SK-N-SH (cell line): ENCODE measurements around the gene ST6GALNAC5.

Experiments used
- EZH2phosphoT487 ChIP-seq: fragments of 200-600 bp; sonication (generic); IDR thresholded peaks from 2 replicates; pipeline ENCODE4 v1.6.1; 2017; ENCODE audit warnings: low read depth, mixed run types, mild to moderate bottlenecking, antibody characterized with exemption, moderate library complexity, borderline replicate concordance
- FOXJ3 ChIP-seq: sonication (generic); formaldehyde crosslinking; IDR thresholded peaks from 2 replicates; pipeline ENCODE4 v1.5.1; 2020; ENCODE audit warnings: mild to moderate bottlenecking, missing genetic modification reagents
- GABPA ChIP-seq: IDR thresholded peaks from 2 replicates; pipeline ENCODE4 v1.4.0; 2012; ENCODE audit warnings: low read depth, mild to moderate bottlenecking
- JUND ChIP-seq: IDR thresholded peaks from 2 replicates; pipeline ENCODE4 v1.4.0; 2012
- MXI1 ChIP-seq: IDR thresholded peaks from 2 replicates; pipeline ENCODE4 v1.6.1; 2012; ENCODE audit warnings: mild to moderate bottlenecking, low read depth, low read length, improper control_type of control experiment
- SMC3 ChIP-seq: IDR thresholded peaks from 2 replicates; pipeline ENCODE4 v1.6.1; 2012; ENCODE audit warnings: low read depth, low read length, improper control_type of control experiment
- TF ChIP-seq, protein P1 (sequence below): fragments of 200-600 bp; sonication (generic); IDR thresholded peaks from 2 replicates; pipeline ENCODE4 v1.6.1; 2017; ENCODE audit warnings: antibody characterized with exemption, mild to moderate bottlenecking, moderate library complexity
- TF ChIP-seq, protein P2 (sequence below): fragments of 150-350 bp; IDR thresholded peaks from 2 replicates; pipeline ENCODE4 v1.6.1; 2017; ENCODE audit warnings: antibody characterized with exemption, low read length, low read depth, borderline replicate concordance
- TF ChIP-seq, protein P3 (sequence below): IDR thresholded peaks from 2 replicates; pipeline ENCODE4 v1.4.0; 2012; ENCODE audit warnings: low read depth
- TF ChIP-seq, protein P4 (sequence below): IDR thresholded peaks from 2 replicates; pipeline ENCODE4; 2012
- TF ChIP-seq, protein P5 (sequence below): IDR thresholded peaks from 2 replicates; pipeline ENCODE4 v1.4.0; 2012; ENCODE audit warnings: low read depth, borderline replicate concordance

- TF ChIP-seq, protein P1, sequence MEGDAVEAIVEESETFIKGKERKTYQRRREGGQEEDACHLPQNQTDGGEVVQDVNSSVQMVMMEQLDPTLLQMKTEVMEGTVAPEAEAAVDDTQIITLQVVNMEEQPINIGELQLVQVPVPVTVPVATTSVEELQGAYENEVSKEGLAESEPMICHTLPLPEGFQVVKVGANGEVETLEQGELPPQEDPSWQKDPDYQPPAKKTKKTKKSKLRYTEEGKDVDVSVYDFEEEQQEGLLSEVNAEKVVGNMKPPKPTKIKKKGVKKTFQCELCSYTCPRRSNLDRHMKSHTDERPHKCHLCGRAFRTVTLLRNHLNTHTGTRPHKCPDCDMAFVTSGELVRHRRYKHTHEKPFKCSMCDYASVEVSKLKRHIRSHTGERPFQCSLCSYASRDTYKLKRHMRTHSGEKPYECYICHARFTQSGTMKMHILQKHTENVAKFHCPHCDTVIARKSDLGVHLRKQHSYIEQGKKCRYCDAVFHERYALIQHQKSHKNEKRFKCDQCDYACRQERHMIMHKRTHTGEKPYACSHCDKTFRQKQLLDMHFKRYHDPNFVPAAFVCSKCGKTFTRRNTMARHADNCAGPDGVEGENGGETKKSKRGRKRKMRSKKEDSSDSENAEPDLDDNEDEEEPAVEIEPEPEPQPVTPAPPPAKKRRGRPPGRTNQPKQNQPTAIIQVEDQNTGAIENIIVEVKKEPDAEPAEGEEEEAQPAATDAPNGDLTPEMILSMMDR, result no peak
- no peak for TF ChIP-seq MXI1
- TF ChIP-seq GABPA, result no peak
- TF ChIP-seq, protein P2, sequence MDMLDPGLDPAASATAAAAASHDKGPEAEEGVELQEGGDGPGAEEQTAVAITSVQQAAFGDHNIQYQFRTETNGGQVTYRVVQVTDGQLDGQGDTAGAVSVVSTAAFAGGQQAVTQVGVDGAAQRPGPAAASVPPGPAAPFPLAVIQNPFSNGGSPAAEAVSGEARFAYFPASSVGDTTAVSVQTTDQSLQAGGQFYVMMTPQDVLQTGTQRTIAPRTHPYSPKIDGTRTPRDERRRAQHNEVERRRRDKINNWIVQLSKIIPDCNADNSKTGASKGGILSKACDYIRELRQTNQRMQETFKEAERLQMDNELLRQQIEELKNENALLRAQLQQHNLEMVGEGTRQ, result no peak
- TF ChIP-seq SMC3, result no peak
- TF ChIP-seq, protein P3, sequence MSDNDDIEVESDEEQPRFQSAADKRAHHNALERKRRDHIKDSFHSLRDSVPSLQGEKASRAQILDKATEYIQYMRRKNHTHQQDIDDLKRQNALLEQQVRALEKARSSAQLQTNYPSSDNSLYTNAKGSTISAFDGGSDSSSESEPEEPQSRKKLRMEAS, result no peak
- no peak for TF ChIP-seq FOXJ3 (CRISPR knock-in tag)
- TF ChIP-seq EZH2phosphoT487, result no peak
- TF ChIP-seq, protein P4, sequence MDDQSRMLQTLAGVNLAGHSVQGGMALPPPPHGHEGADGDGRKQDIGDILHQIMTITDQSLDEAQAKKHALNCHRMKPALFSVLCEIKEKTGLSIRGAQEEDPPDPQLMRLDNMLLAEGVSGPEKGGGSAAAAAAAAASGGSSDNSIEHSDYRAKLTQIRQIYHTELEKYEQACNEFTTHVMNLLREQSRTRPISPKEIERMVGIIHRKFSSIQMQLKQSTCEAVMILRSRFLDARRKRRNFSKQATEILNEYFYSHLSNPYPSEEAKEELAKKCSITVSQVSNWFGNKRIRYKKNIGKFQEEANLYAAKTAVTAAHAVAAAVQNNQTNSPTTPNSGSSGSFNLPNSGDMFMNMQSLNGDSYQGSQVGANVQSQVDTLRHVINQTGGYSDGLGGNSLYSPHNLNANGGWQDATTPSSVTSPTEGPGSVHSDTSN, result no peak
- TF ChIP-seq JUND, result no peak
- TF ChIP-seq, protein P5, sequence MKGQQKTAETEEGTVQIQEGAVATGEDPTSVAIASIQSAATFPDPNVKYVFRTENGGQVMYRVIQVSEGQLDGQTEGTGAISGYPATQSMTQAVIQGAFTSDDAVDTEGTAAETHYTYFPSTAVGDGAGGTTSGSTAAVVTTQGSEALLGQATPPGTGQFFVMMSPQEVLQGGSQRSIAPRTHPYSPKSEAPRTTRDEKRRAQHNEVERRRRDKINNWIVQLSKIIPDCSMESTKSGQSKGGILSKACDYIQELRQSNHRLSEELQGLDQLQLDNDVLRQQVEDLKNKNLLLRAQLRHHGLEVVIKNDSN, result no peak
Measured at GRCh38 chr1:76944942-76945341, 77.7 kb downstream of the ST6GALNAC5 start.
